ENCODE measurements around the gene TMEM120A.
A peak's percentile ranks its signal among the peaks of the same experiment; 100 is the strongest.
"Not testable (repeated sequence)": the region's sequence is repeated elsewhere in the genome, so short reads cannot be mapped to it uniquely, and the experiment has no call there.

Gene TMEM120A

DNA sequence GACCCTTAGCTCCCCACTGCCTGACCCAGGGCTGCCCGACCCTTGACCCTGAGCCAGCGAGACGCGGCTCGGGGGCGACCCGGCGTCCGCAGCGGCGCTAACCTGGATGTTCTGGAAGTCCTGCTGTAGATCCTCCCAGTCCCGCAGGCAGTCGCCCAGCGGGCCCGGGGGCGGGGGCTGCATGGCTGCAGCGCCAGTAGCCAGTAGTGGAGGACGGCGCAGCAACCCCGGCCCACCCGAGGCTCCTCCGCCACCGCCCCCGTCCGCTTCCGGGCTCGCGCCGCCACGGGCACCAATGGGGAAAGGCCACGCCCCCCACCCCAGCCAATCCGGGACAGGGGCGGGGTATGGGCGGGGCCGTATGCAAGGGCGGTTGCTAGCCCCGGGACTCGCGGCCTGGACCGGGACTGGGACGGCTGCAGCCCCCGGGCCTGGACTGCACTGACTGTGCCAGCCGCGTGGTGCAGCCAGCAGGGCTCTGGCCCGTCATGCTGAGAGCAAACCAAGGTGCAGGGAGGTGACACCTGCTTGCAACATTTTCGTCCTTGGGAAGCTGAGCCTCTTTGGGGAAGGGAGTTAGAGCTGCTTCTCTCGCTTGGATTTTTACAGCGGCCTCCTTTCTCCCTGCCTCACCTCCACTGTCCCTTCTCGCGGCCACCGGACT lies at the start of gene TMEM120A:
Gene TMEM120A (minus strand): TSS at position 208 of the 664 bp plus-strand sequence. CDS start 25 bp downstream, at position 183.
- CTCF ChIA-PET: interaction anchor here (0.6 kb wide), 1 partner anchor 359 kb away, joined by 3 read pairs; no protein-coding TSS in a partner anchor
- peak within 1 kb of the TSS; percentile 76 for H3K27ac ChIP-seq
- peak; percentile 99 for DNase-seq (ENCODE audit: low spot score)
- POLR2A ChIA-PET (ENCODE audit: low non-redundant PET): interaction anchor here (0.5 kb wide), 1 partner anchor 79 kb away, joined by 3 read pairs; no protein-coding TSS in a partner anchor
- TF ChIP-seq, protein P1, sequence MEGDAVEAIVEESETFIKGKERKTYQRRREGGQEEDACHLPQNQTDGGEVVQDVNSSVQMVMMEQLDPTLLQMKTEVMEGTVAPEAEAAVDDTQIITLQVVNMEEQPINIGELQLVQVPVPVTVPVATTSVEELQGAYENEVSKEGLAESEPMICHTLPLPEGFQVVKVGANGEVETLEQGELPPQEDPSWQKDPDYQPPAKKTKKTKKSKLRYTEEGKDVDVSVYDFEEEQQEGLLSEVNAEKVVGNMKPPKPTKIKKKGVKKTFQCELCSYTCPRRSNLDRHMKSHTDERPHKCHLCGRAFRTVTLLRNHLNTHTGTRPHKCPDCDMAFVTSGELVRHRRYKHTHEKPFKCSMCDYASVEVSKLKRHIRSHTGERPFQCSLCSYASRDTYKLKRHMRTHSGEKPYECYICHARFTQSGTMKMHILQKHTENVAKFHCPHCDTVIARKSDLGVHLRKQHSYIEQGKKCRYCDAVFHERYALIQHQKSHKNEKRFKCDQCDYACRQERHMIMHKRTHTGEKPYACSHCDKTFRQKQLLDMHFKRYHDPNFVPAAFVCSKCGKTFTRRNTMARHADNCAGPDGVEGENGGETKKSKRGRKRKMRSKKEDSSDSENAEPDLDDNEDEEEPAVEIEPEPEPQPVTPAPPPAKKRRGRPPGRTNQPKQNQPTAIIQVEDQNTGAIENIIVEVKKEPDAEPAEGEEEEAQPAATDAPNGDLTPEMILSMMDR (conservative IDR thresholded peaks at IDR 0.05; ENCODE audit: low read depth): no peak; the same call in 1 of the 2 replicates

DNA sequence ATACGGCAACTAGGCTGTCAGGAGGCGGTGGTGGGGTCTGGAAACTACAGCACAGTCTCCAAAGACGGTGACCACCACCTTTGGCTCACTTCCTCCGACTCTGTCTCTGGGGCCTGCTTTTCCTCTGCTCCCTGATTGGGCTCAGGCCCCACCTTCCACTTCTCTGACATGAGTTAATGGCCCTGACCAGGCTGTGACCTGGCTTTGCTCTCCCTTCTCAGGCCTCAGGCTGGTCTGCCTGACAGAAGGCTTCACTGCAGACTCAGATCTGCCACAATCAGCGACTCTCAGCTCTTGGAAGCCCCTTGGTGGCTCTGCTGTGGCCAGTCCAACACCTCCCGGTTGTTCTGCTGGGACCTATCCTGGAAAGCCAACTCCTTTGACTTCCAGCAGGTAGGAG lies 45.7 kb upstream of the TMEM120A start:
- no peak for DNase-seq (ENCODE audit: low spot score)
- CTCF ChIA-PET: no interaction called here
- H3K27ac ChIP-seq: peak overlapping the region; percentile 2; the same call in 1 of the 2 replicates
- POLR2A ChIA-PET (ENCODE audit: low non-redundant PET): no interaction called here
- TF ChIP-seq, protein P1 (conservative IDR thresholded peaks at IDR 0.05; ENCODE audit: low read depth): no peak

DNA sequence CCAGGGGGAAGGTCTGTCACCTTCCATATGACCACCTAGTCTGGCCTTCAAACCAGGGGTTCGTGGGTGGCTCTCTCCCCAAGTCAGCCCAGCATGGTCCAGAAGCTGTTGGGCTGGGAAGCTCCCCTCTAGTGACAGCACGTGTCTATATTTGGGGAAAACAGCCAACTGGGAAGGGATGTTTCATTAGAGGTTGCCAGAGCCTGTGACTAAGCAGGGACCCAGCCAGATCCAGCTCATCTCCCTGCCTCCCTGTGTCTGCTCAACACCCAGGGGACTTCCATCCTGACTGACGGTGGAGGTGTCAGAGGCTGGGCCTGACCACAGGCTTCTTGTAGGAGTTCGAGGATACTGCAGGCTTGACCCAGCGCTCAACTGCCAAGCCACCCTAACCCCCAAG lies 42.9 kb upstream of the TMEM120A start:
- ChIA-PET CTCF (no interaction called here), POLR2A (ENCODE audit: low non-redundant PET) (no interaction called here)
- H3K27ac ChIP-seq: peak overlapping the region; percentile 17
- no peak for DNase-seq (ENCODE audit: low spot score)
- TF ChIP-seq, protein P1 (conservative IDR thresholded peaks at IDR 0.05; ENCODE audit: low read depth): no peak

DNA sequence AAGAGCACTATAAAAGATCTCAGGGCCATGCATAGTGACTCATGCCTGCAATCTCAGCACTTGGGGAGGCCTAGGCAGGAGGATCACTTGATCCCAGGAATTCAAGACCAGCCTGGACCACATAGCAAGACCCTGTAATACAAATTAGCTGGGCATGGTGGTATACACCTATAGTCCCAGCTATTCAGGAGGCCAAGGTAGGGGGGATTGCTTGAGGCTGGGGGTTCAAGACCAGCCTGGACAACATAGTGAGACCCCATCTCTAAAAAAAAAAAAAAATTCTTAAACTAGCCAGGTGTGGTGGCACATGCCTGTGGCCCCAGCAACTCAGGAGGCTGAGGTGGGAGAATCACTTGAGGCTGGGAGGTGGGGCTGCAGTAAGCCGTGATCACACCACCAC lies 37.6 kb upstream of the TMEM120A start:
- POLR2A ChIA-PET (ENCODE audit: low non-redundant PET): no interaction called here
- no peak overlapping the region for H3K27ac ChIP-seq
- CTCF ChIA-PET: no interaction called here
- TF ChIP-seq, protein P1 (conservative IDR thresholded peaks at IDR 0.05; ENCODE audit: low read depth): no peak
- no peak for DNase-seq (ENCODE audit: low spot score)

DNA sequence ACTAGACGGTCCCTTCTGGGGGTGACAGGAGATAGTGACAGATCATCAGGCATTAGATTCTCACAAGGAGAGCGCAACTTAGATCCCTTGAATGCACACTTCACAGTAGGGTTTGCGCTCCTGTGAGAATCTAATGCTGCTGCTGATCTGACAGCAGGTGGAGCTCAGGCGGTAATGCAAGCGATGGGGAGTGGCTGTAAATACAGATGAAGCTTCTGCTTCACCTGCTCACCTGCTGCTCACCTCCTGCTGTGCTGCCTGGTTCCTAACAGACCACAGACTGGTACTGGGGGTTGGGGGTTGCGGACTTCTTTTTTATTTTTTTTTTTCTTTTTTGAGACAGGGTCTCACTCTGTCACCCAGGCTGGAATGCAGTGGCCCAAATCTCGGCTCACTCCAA lies 35.3 kb upstream of the TMEM120A start:
- DNase-seq (ENCODE audit: low spot score); CTCF ChIA-PET; POLR2A ChIA-PET (ENCODE audit: low non-redundant PET); H3K27ac ChIP-seq: not testable (repeated sequence)

DNA sequence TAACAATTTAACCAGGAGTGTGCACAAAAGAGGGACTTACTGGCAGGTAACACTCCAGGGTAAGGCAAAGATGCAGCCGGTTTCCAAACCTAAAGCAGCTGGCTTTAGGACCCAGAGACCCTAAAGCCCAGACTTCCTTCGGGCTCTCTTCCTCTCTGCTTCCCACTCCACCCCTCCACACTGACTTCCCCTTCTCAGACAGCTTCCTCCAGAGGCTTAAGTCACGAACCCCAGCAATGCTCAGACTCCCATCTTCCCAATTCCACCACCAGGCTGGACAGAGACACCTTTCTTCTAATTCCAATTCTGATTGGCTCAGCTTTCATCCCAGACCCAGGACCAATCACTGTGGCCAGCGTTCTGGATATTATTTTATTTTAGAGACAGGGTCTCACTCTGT lies 28.6 kb upstream of the TMEM120A start:
- no peak overlapping the region for H3K27ac ChIP-seq
- TF ChIP-seq, protein P1 (conservative IDR thresholded peaks at IDR 0.05; ENCODE audit: low read depth): no peak
- POLR2A ChIA-PET (ENCODE audit: low non-redundant PET): no interaction called here
- CTCF ChIA-PET: no interaction called here
- DNase-seq (ENCODE audit: low spot score): no peak

DNA sequence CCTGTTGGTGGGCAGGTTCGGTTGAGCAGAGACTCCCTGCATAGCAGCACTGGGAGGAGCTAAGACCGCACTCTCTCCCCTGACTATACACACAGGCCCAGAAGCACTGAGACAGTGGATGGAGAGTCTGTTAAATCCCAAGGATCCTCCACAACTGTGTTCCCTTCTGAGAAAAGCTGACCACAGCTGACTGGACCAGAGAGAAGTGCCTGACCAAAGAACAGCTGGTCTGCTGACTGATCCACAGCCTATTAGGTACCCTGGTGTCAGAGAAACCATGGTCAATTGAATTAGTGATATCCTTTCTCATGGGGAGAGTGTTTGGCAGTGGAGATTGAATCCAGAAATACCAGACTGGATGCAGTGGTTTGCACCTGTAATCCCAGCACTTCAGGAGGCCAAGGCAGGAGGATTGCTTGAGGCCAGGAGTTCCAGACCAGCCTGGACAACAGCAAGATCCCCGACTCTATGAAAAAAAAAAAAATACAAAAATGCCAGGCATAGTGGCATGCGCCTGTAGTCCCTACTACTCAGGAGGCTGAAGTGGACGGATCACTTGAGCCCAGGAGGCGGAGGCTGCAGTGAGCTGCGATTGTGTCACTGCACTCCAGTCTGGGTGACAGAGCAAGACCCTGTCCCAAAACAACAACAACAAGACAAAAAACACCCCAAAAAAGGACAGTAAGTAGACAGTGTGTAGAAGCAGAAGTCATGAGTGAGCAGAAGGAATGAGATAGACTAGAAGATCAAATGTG lies 27.8 kb upstream of the TMEM120A start:
- DNase-seq (ENCODE audit: low spot score): no peak
- TF ChIP-seq, protein P1 (conservative IDR thresholded peaks at IDR 0.05; ENCODE audit: low read depth): no peak
- CTCF ChIA-PET: interaction anchor here (0.6 kb wide), 1 partner anchor 31 kb away, joined by 3 read pairs; no protein-coding TSS in a partner anchor
- POLR2A ChIA-PET (ENCODE audit: low non-redundant PET): no interaction called here
- H3K27ac ChIP-seq: no peak overlapping the region
